Ramos (cell line): Measurements from ENCODE around the gene MST1.
"Not testable (repeated sequence)": the region's sequence is repeated elsewhere in the genome, so short reads cannot be mapped to it uniquely, and the experiment has no call there.

Experiments
- in situ Hi-C: fragments of 300-500 bp; cut with MboI; formaldehyde crosslinking; loops from one replicate; pipeline ENCODE4 v1.14.3; 2022; ENCODE audit warnings: low sequenced_read_pairs; ENCODE audit not compliant: unreplicated experiment

The MST1 gene

GRCh38 chr3:49702672-49703071 is 13.4 kb upstream of the MST1 start:
- in situ Hi-C loops = no loop called here

- in situ Hi-C loops = no loop called here
Measured at GRCh38 chr3:49701388-49702077, 12.3 kb upstream of the MST1 start.

DNA sequence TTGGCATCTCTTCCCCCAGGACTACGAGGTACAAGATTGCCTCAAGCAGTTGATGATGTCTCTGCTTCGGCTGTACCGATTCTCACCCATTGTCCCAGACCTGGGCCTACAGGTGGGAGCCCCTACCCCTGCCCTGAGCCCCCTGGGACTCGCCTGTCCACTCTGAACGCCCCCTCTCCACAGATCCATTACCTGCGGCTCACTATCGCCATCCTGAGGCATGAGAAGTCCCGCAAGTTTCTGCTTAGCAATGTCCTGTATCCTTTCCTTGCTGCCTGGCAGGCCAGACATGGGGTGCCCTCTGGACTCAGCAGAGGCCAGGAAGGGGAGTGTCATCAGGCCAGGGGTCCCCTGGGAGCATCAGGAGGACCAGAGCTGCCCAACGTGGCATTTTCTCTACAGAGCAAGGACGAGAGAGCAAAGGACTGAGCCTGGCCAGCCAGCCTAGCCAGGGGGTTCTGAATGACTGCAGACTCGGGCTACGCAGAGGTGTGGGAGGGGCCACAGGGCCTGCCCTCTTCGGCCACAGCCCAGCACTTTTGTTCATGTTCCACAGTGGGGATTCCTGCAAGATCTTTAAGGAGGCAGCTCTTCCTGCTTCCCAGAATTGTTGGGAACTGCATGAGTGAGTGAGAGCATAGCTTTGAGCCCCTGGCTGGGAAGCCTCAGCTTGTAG is 11.3 kb upstream of the MST1 start:
- in situ Hi-C loops = no loop called here

- in situ Hi-C loops = no loop called here
Measured at GRCh38 chr3:49700014-49700413, 10.7 kb upstream of the MST1 start.

DNA sequence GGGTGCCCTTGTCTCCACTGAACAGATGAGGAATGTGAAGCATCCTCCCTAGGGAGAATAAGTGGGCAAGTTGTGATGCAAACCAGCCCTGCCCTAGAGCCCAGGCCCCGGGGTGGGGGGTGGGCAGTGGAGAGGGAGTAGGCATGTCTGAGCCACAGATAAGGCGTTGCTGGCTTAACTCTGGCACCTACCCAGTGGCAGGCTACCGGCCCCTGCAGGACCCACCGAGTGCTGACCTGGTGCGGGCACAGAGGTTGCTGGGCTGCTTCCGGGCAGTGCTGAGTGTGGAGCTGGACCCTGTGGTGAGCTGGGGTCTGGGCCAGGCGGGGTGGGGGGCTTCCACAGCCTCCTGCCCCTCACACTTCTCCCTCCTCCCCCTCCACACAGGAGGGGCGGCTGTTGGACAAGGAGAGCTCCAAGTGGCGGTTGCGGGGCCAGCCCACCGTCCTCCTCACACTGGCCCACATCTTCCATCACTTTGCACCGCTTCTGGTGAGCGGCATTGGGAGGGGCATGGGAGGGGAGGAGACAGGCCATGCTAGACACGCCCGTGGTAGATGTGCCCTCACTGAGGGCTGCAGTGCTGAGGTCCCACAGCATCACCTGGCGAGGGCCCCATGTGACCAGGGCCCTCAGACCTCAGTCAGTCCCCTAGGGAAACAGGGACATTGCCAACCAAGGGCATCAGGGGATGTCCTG is 10.2 kb upstream of the MST1 start:
- in situ Hi-C loops = no loop called here

- in situ Hi-C loops = not testable (repeated sequence)
Measured at GRCh38 chr3:49695350-49696015, 6.2 kb upstream of the MST1 start.

DNA sequence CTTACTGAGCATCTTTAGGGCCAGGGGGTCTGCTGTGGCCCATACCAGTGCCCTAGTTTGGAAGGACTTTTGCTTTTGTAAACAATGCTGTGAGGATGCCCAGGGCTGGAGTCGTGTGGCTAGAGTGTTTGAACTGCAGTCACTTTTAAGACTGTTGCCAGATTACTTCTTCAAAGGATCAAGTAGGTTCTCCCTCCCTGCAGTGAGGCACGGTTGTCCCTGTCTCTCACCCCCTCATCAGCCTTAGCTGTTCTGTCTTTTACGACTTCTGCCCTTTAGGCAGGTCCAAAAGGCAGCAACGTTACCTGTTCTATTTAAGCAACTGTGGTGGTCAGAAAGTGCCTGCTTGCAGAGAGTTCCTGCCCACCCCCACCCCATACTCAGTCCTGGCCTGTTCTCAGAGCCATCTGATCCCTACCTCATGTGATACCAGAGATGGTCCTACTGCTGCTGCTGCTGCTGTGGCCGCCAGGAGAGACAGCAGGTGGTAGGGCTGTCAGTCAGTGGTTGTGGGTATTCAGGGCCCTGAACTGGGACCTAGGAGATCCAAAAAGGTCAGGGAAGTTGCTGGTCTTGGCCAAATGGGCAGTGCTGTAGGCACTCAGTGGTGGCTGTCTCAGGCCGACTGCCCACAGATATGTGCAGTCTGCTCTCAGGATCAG is 5.3 kb upstream of the MST1 start:
- in situ Hi-C loops = not testable (repeated sequence)

DNA sequence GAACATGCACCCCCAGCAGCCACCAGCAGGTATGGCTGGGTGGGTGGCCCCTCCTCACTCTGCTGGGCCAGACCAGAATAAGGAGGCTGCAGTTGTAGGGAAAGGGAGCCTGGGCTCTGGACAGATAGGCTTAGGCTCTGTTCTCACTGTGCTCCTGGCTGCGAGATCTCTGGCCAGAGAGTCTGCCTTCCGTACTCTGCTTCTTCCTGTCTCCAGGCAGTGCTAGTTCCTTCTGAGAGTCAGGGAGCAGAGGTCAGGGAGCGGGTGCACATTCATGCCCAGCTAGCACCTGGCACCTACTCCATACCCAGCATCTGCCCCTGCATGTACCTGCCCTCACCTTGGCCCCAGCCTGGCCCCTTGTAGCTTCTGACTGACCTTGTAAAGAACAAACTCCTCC is 2.2 kb upstream of the MST1 start:
- in situ Hi-C loops = not testable (repeated sequence)

GRCh38 chr3:49690856-49691255 is 1.6 kb upstream of the MST1 start:
- in situ Hi-C loops = not testable (repeated sequence)

DNA sequence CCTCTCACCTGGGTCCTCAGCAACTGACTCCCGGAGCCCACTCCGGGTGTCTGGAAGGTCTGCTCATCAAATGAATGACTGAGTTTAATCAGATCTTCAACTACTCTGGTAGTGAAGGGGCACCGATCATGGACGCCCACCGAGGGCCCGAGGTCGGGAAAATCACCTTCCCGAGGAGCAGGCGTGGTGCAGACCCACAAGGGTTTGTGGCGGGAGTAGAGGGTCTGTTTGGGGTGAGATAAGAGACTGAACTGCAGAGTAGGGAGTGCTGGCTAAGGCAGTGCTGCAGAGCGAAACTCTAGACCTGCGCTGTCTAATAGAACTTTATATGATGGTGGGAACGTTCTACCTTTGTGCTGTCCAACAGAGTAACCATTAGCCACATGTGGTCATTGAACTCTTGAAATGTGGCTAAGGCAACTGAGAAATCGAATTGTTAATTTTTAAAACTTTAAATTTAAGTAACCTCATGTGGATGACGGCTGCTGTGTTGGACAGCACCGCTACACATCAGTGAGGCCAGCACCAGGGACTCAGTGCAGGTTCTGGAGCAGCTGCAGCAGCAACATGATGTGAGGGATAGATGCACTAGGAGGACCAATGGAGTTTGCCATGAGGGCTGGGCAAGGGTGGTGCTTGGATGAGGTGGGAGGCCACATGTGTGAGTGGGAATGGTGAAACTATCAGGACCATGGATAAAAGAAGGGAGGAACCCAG is 792 bp upstream of the MST1 start:
- in situ Hi-C loops = not testable (repeated sequence)

GRCh38 chr3:49688338-49689045 is 782 bp downstream of the MST1 start:
- in situ Hi-C loops = not testable (repeated sequence)

DNA sequence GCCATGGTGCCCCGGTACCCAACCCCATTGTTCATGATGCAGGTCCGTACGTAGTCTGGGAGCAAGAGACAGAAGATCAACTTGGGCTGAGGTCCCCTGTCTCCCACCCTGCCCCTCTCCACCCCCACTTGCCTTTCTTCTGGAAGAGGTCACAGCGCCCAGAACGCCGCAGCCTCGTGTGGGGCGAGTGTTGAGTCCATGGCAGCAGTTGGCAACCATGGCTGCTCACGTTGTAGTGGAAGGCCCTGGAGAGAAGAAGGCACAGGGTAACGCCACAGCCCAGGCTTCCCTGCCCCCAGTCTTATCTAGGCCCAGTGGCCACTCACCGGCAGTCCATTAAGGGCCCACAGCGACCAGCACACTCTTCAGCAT is 1.9 kb downstream of the MST1 start:
- in situ Hi-C loops = not testable (repeated sequence)

DNA sequence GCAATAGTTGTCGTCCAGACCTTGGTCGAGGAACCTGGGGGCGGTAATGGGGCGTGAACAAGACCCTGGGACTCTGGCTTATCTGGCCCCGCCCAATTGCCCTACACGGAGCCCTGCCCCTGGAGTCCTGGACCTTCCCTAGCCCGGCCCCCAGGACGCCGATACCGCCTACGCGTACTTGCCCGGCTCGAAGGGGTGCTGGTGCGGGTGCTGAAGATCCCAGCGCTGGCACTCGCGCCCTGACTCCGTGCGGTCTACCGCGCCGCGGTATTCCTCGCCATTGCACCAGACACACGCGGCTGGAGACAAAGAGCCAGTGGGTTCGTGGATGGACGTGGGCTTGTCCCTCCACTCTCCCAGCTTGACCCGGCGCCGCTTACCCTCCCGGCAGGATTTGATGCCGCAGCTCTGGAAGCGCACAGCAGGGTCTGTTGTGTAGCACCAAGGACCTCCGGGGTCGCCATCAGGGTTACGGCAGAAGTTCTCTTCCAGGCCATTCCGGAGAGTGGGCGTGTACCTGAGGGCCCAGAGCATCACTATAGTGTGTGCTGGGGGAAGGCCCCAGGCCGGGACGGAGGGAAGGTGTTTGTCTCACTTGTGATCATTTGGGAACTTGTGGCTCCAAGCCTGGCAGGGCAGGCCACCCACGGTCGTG is 2.4 kb downstream of the MST1 start:
- in situ Hi-C loops = not testable (repeated sequence)

DNA sequence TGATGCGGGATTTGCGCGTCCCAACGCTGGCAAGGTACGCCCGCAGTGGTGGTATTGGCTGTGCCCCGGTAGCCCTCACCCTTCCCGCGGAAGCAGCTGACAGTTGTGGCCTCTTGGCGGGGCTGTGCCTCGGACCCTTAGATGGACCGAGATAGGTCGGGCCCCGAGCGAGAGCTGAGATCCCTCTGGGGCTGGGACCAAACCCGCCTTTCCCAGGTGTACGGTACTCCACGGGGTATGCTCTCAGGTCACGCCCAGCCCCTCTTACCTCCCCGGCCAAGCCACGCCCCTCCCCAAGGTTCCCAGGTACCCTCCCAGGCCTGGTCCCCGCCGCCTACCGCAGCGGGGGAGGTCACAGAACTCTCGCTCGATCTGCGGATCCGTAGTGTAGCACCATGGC is 2.9 kb downstream of the MST1 start:
- in situ Hi-C loops = not testable (repeated sequence)

- in situ Hi-C loops = not testable (repeated sequence)
Measured at GRCh38 chr3:49685846-49686245, 3.4 kb downstream of the MST1 start.

- in situ Hi-C loops = not testable (repeated sequence)
Measured at GRCh38 chr3:49685103-49685502, 4.2 kb downstream of the MST1 start.

- in situ Hi-C loops = not testable (repeated sequence)
Measured at GRCh38 chr3:49684453-49684852, 4.8 kb downstream of the MST1 start.

GRCh38 chr3:49683162-49683561 is 6.1 kb downstream of the MST1 start:
- in situ Hi-C loops = no loop called here

DNA sequence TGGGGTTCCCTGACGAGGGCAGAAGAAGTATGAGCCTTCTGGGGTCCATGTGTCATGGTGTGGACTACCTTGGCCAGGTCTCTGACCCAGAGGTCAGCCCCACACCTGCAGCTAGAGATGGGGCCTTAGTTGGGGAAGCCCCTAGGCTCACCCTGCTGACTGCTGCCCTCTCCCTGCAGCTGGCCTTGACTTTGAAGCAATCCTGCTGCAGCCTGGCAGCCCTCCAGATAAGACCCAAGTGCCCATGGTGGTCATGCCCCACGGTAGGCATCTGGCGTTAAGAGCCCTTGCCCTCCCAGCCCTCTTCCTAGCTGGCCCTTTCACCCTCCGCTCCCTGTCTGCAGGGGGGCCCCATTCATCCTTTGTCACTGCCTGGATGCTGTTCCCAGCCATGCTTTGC is 7.7 kb downstream of the MST1 start:
- in situ Hi-C loops = no loop called here
